ENCODE results near the gene SVEP1. TPM values are rescaled to one million over a fixed set of nuclear protein-coding genes. Genes with fewer than 3 reads are reported as not detected.
"Not testable (repeated sequence)": the region's sequence is repeated elsewhere in the genome, so short reads cannot be mapped to it uniquely, and the experiment has no call there.

Gene SVEP1
- total RNA-seq, 1 donor from 2014 or later: 41.8 TPM

GRCh38 chr9:110619831-110620230 is 40.3 kb upstream of the SVEP1 start:
- Histone ChIP-seq H3K9me3 (no peaks in the 10 kb centered on the region), H3K27ac (no peak overlapping the region), H3K4me3 (no peak overlapping the region), H3K4me1 (no peaks in the 10 kb centered on the region), H3K27me3 (no peaks in the 10 kb centered on the region), H3K36me3 (no peaks in the 10 kb centered on the region)
- intact Hi-C loops (cut with DNase I): loop anchor here (5.0 kb wide), 3 partner anchors 43 to 193 kb away; partner anchors contain the start of gene SVEP1
- TF ChIP-seq CTCF (IDR thresholded peaks at IDR 0.05): no peak
- DNase-seq (ENCODE audit: low spot score in 2 of 2): no peak

GRCh38 chr9:110615498-110615897 is 36.0 kb upstream of the SVEP1 start:
- H3K27ac ChIP-seq: no peak overlapping the region
- H3K9me3 ChIP-seq: no peaks in the 10 kb centered on the region
- no peak for DNase-seq (ENCODE audit: low spot score in 2 of 2)

GRCh38 chr9:110614576-110614975 is 35.0 kb upstream of the SVEP1 start:
- H3K9me3 ChIP-seq; H3K4me1 ChIP-seq; H3K27me3 ChIP-seq; DNase-seq (ENCODE audit: low spot score in 2 of 2); intact Hi-C loops (cut with DNase I); H3K4me3 ChIP-seq; H3K36me3 ChIP-seq; H3K27ac ChIP-seq: not testable (repeated sequence)

More at GRCh38 chr9:110615498-110615897, 36.0 kb upstream of the SVEP1 start:
- intact Hi-C loops (cut with DNase I): no loop called here
- Histone ChIP-seq H3K4me1 (no peaks in the 10 kb centered on the region), H3K27me3 (no peaks in the 10 kb centered on the region), H3K4me3 (no peak overlapping the region), H3K36me3 (no peaks in the 10 kb centered on the region)
- no peak for TF ChIP-seq CTCF (IDR thresholded peaks at IDR 0.05)

- H3K27ac ChIP-seq: no peak overlapping the region
- H3K36me3 ChIP-seq: no peaks in the 10 kb centered on the region
- TF ChIP-seq CTCF (IDR thresholded peaks at IDR 0.05): no peak
- H3K9me3 ChIP-seq: no peaks in the 10 kb centered on the region
- H3K4me1 ChIP-seq: no peaks in the 10 kb centered on the region
- DNase-seq (ENCODE audit: low spot score in 2 of 2): no peak
- intact Hi-C loops (cut with DNase I): no loop called here
- H3K27me3 ChIP-seq: no peaks in the 10 kb centered on the region
- H3K4me3 ChIP-seq: no peak overlapping the region
Observed at GRCh38 chr9:110606179-110606790, 26.7 kb upstream of the SVEP1 start.

- no peaks in the 10 kb centered on the region for H3K9me3 ChIP-seq
- no peak overlapping the region for H3K4me3 ChIP-seq
- no peaks in the 10 kb centered on the region for H3K36me3 ChIP-seq
- no peak overlapping the region for H3K27ac ChIP-seq
- no peaks in the 10 kb centered on the region for H3K4me1 ChIP-seq
- DNase-seq (ENCODE audit: low spot score in 2 of 2): no peak
- TF ChIP-seq CTCF (IDR thresholded peaks at IDR 0.05): no peak
- intact Hi-C loops (cut with DNase I): no loop called here
- no peaks in the 10 kb centered on the region for H3K27me3 ChIP-seq
Observed at GRCh38 chr9:110605565-110605964, 26.0 kb upstream of the SVEP1 start.

GRCh38 chr9:110604171-110604601 is 24.6 kb upstream of the SVEP1 start:
- Histone ChIP-seq H3K27ac (no peak overlapping the region), H3K4me1 (no peaks in the 10 kb centered on the region), H3K36me3 (no peaks in the 10 kb centered on the region), H3K9me3 (no peaks in the 10 kb centered on the region), H3K27me3 (no peaks in the 10 kb centered on the region), H3K4me3 (no peak overlapping the region)
- intact Hi-C loops (cut with DNase I): no loop called here
- DNase-seq (ENCODE audit: low spot score in 2 of 2): no peak
- TF ChIP-seq CTCF (IDR thresholded peaks at IDR 0.05): no peak
